HPDE6-E6E7 (cell line): ENCODE data around the gene DOCK6.

Experiments used
- DNase-seq: peaks from one replicate; pipeline ENCODE4 v3.0.0; 2011; ENCODE audit warnings: missing footprints; ENCODE audit errors: extremely low spot score

Gene DOCK6

GRCh38 chr19:11244846-11245589 lies 17.3 kb downstream of the DOCK6 start:
- DNase-seq: no peak

GRCh38 chr19:11243798-11244169 lies 18.5 kb downstream of the DOCK6 start:
- no peak for DNase-seq

GRCh38 chr19:11242864-11243797 lies 19.2 kb downstream of the DOCK6 start:
- DNase-seq: peak; percentile 67

GRCh38 chr19:11242025-11242424 lies 20.3 kb downstream of the DOCK6 start:
- no peak for DNase-seq

- DNase-seq: no peak
Measured at GRCh38 chr19:11240008-11240444, 22.3 kb downstream of the DOCK6 start.

GRCh38 chr19:11239377-11240000 lies 22.8 kb downstream of the DOCK6 start, which contains the start of gene ANGPTL8:
ANGPTL8 (plus strand) TSS chr19:11239619; CDS start chr19:11239638, 19 bp downstream.
- no peak for DNase-seq

- no peak for DNase-seq
Measured at GRCh38 chr19:11238781-11239376, 23.4 kb downstream of the DOCK6 start.

GRCh38 chr19:11238041-11238440 lies 24.3 kb downstream of the DOCK6 start:
- no peak for DNase-seq

- no peak for DNase-seq
Measured at GRCh38 chr19:11237321-11237720, 25.0 kb downstream of the DOCK6 start.

GRCh38 chr19:11236324-11237301 lies 25.7 kb downstream of the DOCK6 start:
- DNase-seq: no peak

- no peak for DNase-seq
Measured at GRCh38 chr19:11234486-11235075, 27.7 kb downstream of the DOCK6 start.

GRCh38 chr19:11233073-11233472 lies 29.3 kb downstream of the DOCK6 start:
- no peak for DNase-seq

- DNase-seq: no peak
Measured at GRCh38 chr19:11232555-11232954, 29.8 kb downstream of the DOCK6 start.

- no peak for DNase-seq
Measured at GRCh38 chr19:11230621-11231386, 31.5 kb downstream of the DOCK6 start.

- no peak for DNase-seq
Measured at GRCh38 chr19:11227195-11227886, 35.0 kb downstream of the DOCK6 start.

GRCh38 chr19:11226716-11227166 lies 35.6 kb downstream of the DOCK6 start:
- no peak for DNase-seq

- DNase-seq: no peak
Measured at GRCh38 chr19:11225815-11226214, 36.5 kb downstream of the DOCK6 start.

- DNase-seq: no peak
Measured at GRCh38 chr19:11225172-11225571, 37.2 kb downstream of the DOCK6 start.

- DNase-seq: no peak
Measured at GRCh38 chr19:11224429-11224828, 37.9 kb downstream of the DOCK6 start.
